PC-9 (cell line): ENCODE measurements around the gene KCNK2.

ENCODE experiments used
- EZH2 ChIP-seq: fragments of 200-600 bp; sonication (generic); IDR thresholded peaks from 2 replicates; pipeline ENCODE4 v1.8.0; 2017; ENCODE audit warnings: antibody characterized with exemption, low read depth
- TF ChIP-seq, protein P1 (sequence below): fragments of 200-600 bp; sonication (generic); conservative IDR thresholded peaks from 2 replicates; pipeline ENCODE4 v1.6.1; 2017; ENCODE audit warnings: mixed run types, antibody characterized with exemption, mild to moderate bottlenecking, moderate library complexity

DNA sequence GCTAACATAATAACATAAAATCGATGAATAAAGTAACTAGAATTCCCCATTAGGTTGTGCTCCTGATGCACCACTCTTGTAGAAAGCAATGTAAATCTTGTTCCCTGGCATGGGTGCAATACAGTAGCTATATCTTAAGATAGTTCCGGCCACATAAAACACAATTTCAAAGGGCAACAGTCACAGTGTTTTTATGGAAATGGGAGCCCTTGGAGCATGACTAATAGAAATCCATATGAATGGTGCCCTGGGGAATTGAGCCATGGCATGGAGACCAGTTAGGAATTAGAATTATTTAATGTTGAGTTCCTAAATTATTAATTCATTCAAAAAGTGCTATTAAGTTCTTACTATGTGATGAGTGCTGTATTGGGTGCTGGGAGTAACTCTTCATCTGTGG lies 118.7 kb downstream of the KCNK2 start:
- TF ChIP-seq, protein P1, sequence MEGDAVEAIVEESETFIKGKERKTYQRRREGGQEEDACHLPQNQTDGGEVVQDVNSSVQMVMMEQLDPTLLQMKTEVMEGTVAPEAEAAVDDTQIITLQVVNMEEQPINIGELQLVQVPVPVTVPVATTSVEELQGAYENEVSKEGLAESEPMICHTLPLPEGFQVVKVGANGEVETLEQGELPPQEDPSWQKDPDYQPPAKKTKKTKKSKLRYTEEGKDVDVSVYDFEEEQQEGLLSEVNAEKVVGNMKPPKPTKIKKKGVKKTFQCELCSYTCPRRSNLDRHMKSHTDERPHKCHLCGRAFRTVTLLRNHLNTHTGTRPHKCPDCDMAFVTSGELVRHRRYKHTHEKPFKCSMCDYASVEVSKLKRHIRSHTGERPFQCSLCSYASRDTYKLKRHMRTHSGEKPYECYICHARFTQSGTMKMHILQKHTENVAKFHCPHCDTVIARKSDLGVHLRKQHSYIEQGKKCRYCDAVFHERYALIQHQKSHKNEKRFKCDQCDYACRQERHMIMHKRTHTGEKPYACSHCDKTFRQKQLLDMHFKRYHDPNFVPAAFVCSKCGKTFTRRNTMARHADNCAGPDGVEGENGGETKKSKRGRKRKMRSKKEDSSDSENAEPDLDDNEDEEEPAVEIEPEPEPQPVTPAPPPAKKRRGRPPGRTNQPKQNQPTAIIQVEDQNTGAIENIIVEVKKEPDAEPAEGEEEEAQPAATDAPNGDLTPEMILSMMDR = no peak
- TF ChIP-seq EZH2 = no peak
